ENCODE measurements around the gene TNFAIP8L3.
A peak's percentile ranks its signal among the peaks of the same experiment; 100 is the strongest.
"Not testable (repeated sequence)": the region's sequence is repeated elsewhere in the genome, so short reads cannot be mapped to it uniquely, and the experiment has no call there.

TNFAIP8L3 gene

DNA sequence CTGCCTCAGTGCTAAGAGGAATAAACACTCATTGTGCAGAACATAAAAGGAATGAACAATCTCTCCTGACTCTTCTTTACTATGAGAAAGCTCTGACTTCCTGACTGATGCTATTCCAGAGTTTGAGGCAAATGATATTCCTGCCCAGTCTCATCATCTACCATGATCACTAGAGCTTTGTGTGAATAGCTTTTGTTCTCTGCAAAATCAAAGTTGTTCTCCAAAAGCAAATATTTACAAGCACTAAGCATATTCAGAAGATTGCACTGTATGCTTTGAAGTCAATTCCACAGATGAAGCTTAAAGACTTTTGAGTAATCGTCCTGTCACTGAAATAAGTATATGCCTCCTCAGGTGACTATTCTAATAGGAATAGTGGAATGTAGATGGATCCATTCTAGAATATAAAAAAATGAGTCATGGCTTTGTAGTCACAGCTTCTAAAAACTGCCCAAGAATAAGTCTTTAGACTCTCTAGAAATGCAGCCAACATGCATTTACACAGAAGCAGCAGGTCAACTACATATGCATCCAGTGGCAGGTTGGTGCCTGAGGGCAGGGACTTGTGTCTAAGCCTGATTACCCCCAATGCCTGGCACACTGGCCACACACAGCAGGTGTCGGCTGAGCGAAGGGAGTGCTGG lies 34.6 kb downstream of the TNFAIP8L3 start:
- DNase-seq (ENCODE audit: low read depth) = no peak

DNA sequence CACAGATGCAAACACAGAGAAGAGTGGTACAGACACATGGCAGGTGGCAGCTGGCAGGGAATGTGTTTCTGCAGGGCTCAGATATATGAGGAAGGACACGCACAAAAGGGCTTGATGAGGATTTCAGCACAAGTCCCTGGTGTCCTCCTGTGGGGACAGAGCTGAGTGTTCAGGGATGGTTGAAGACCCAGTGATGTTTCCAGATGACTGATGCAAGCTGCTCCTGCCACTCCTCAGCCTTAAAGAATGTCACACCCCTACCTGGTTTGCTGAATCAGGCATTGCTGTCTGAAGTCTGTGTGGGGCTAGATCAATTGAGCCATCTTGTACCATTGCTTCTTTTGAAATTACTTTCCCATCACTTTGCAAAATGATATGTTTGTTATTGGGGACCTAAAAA lies 40.2 kb downstream of the TNFAIP8L3 start:
- no peak for DNase-seq (ENCODE audit: low read depth)

DNA sequence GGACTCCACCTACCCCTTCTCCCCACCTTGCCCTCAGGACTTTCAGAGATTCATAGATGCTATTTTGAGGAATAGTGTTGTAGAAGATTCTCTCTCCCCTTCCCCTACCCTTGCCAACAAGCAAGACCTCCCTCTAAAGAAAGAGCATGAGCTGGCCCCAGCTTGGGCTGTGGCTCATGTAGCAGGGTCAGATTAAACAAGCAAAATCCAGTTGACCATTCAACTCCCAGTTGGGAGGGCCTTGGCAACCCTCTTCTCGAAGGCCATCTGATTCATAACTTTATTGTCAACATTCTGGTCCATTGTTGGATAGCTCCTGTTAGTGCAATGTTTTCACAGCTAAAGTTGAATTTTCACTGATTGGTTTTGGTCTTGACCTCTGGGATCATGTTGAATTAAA lies 41.1 kb downstream of the TNFAIP8L3 start:
- no peak for DNase-seq (ENCODE audit: low read depth)

DNA sequence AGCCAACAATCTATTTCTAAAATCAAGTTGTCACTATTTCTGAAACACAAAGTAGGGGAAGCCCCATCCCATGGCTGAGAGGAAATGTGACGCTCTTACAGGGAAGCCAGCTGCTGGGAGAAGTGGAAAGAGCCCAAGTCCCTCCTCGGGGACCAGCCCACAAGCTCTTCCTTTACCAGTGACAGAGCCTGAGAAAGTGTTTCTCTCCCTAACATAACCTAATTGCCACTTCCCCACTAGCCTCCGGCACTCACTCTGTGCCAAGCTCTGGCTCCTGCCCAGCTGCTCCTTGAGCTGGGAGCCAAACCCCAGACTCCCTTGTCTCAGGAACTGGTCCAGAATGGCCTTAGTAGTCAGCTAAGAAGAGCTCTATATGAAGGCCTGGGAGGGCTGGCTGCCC lies 42.9 kb downstream of the TNFAIP8L3 start:
- peak; percentile 75 for DNase-seq (ENCODE audit: low read depth)

DNA sequence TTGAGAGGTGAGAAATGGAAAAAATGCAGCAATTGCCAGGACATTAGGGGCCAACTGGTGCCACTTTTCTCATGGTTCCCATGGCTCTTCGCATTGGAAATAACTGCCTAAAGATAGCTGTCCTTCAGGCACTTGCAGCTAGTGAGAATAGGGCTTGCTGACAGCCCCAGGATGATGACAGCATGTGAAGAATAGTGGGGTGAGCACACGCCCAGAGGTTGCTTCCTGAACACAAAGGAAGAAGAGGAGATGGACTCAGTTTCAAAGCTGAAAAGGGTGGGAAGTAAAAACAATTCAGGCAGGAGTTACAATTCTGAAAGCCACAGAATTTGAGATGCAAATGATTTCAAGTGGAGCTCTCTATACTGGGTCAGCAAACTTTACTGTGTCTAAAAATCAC lies 45.6 kb downstream of the TNFAIP8L3 start:
- DNase-seq (ENCODE audit: low read depth) = no peak

DNA sequence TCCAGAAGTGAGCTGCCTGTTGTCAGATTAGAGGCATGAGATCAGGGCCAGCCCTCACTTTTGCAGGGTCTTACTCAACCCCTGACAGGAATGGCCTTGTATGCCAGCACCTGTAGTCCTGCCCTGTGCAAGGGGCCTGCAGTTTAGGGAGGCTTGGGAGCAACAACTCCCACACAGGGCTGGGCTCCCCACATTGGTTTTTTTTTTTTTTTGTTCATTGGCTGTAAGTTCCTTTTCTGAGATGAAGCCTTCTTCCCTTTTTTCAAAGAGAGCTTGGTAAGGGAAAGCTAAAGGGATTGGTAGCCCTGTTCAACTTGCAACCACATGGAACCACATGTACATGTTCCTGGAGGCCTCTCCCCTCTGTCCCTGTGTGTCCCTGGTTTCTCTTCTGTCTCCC lies 46.4 kb downstream of the TNFAIP8L3 start:
- no peak for DNase-seq (ENCODE audit: low read depth)

DNA sequence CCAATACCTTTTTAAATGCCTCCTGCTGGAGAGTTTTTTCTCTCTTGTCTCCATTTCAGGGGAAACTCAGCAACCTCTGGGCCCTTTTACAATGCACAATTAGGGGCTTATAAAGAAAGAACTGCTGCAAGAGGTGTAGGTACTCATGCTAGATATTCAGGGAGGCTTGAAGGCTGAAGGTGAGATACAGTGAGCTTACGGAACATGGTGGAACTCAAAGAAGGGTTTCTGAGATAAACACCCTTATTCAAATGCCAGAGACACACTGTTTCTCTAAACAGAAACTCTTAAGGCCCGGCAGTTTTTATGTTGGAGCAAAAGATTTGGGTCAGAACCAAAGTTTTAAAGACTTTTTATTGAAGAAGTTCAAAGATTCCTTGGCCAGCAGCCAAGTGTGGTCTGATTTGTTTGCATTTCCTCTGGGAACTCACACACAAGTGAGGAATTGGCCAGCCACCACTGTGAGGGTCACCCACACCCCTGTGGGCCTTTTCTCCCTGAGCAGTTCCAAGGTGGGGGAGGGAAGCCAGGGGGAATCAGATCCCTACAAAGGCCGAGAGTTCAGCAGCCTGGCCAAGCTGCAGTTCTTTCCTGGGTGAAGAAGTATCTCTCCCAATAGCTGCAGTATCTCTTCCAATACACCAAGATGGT lies 47.8 kb downstream of the TNFAIP8L3 start:
- peak; percentile 7 for DNase-seq (ENCODE audit: low read depth)

DNA sequence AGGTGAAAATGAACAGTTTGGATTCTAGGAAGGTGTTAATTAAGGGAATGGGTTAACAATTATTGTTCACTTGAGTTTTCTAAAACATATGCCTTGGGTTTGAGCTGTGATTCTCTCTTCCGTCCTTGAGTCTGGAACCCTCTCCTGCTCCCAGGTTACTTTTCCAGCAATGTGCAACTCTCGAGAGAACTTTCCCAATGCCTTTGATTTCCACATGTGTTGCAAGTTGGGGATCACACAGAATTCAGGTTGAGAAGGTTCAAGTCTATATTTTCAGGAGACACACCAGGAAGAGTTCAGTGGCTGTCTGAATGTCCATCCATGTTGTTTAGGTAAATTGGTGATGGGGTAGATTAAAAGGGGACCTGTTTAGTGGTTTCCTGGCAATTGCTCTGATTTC lies 48.7 kb downstream of the TNFAIP8L3 start:
- DNase-seq (ENCODE audit: low read depth) = no peak

DNA sequence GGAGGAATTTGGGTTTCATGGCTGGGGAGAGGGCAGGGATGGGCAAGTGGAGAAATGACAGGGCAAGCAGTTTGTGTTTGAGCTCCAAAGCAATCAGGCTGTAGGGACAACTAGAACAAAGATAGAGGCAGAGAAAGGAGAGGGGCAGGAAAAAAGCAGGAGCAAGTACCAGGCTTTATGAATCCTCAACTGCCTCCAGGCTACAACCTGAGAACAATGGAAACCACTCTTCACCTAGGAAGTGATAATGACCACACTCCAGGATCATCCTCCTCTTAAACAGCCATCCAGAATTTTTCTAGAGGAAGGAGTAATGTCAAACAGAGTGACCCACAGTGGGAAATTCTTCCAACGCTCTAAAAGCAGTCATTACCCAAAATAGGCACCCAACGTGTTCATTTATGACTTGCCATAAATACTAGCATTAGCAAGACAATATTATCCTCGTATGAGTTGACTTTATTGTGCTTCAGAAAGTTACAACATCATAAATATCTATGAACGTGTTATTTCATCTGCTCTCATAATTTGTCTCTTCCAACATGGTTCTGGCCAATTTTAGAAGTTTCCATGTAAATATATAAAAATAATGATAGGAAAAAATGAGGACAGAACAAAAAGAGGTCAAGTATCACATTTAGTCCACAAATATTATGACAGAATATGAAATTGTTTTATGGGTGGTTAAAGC lies 50.5 kb downstream of the TNFAIP8L3 start:
- no peak for DNase-seq (ENCODE audit: low read depth)

DNA sequence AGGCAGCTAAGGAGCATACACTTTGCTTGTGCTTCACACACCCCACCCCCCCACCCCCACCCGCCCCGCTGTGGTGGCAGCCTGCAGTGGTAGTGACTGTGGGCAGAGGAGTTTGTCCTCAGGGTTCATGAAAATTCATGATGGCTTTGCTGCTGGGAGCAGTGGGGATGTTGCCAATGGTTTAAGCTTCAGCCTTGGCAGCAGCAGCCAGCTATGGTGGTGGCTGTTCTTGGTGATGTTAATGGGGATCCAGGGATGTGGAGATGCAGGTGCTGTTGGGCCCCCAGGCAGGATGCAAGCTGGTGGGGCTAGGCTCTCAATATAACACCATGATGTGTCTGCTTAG lies 55.8 kb downstream of the TNFAIP8L3 start:
- no peak for DNase-seq (ENCODE audit: low read depth)

DNA sequence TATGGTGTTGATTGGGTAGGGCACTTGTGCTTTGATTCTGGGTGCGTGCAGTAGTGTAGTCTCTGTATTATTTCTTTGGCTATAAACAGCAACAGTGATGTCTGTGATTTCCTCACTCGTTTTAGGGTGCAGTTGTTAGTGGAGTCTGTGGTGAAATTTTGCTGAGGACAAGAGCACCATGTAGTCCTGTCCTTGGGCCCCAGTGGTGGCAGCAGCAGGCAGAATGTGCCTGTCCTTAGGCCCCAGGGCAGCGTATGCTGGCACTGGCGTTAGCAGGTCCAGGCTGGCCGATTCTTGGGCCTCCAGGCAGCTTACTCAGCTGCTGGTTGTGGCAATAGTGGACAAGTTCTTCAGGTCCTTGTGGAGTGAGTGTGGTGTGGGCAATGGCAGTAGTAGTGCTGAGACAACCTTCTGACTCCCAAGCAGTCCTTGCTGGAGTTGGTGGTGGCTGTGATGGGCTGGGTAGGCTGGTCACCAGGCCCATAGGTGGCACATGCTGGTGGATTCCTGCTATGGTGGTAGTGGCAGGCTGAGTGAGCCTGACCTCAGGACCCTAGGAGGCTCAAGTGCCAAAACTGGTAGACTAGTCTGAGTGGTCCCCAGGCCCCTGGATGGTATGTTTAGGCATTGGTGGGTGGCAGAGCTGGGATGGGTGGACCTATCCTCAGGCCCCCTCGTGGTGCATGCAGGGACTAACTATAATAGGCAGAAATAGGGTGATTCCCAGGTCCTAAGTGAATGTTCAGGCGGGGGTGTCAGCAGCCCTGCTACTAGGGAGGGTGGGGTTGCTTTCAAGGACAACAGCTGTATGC lies 56.3 kb downstream of the TNFAIP8L3 start:
- no peak for DNase-seq (ENCODE audit: low read depth)

DNA sequence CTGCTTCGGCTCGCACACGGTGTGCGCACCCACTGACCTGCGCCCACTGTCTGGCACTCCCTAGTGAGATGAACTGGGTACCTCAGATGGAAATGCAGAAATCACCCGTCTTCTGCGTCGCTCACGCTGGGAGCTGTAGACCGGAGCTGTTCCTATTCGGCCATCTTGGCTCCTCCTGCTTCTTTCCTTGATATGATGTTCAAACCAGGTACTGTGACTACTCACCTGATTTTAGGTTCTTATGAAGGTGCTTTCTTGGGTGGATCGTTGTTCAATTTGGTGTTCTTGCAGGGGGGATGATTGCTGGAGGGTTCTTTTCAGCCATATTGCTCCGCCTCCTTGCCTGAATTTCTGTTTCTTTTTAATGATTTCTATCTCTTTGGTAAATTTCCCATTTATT lies 57.2 kb downstream of the TNFAIP8L3 start:
- not testable (repeated sequence) for DNase-seq (ENCODE audit: low read depth)

DNA sequence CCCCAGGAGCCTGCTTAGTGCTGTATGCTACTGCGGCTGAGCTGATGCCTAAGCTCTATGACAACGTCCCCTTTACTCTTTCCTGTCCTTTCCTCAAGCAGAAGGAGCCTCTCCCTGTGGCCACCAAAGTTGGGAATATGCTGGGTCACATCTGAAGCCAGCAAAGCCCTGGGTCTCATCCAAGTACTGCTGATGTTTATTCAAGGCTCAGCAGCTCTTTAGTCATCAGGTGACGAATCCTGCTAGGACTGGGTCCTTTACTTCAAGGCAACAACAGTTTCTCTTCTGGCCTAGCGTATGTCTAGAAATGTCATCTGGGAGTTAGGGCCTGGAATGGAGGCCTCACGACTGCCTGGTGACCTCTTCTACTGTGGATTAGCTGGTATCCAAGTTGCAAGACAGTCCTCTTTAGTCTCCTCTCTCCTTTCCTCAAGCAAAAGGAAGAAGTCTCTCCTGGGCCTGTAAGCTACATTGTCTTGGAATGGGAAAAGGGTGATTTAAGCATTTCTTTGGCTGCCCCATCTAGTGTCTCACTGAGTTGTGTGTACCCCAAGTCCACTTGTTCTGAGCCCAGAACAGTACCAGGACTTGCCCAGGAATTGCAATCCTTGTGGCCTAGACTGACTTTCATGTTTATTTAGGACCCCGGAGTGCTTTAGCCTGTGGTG lies 63.9 kb downstream of the TNFAIP8L3 start:
- DNase-seq (ENCODE audit: low read depth) = peak; percentile 72

DNA sequence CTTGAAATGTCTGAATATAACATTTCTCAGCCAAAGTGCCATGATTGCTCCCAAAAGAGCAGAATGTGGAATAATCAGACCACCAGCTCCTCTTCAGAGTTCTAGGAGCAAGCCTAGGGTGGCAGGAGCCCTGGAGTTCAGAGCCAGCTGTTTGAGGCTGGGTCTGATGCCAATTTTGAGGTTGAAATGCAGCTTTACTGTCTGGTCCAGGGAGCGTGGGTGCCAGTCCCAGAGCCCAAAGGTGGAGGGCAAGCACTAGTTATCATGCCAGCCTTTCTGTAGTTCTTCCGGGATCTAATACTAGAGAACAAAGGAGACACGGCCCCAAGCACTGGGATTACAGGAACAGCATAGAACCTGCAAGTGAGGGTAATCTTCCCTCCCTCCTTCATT lies 69.3 kb downstream of the TNFAIP8L3 start:
- no peak for DNase-seq (ENCODE audit: low read depth)

DNA sequence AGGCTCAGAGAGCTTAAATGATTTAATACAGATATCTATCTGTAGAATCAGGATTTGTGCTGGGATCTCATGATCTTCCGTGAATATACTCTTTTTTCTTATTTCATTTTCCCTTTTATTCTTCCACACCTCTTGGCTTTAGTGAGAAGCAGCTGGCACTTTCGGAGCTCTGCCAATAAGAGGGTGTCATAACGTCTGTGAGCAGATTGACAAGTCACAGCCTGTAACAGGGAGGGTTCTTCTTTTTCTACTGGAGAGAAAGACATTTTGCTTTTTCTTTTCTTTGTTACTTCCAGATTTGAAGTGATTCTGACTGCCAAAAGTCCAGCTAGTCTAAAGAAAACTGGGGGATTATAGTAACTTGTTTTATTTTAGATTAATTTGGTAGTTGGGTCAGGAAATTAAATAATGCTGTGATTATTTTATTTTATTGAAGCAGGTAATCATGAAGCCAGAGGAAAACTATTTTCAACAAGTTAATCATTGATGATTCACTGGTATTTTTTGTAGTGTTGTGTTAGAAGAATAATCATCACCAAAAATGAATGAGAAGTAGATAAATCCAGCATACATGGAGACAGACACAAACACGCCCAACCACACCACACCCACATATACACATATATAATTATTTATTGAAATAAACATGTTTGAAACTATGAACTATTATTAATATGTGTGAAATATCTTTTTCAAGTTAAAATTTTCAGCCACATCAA lies 69.8 kb downstream of the TNFAIP8L3 start:
- DNase-seq (ENCODE audit: low read depth) = peak; percentile 25

DNA sequence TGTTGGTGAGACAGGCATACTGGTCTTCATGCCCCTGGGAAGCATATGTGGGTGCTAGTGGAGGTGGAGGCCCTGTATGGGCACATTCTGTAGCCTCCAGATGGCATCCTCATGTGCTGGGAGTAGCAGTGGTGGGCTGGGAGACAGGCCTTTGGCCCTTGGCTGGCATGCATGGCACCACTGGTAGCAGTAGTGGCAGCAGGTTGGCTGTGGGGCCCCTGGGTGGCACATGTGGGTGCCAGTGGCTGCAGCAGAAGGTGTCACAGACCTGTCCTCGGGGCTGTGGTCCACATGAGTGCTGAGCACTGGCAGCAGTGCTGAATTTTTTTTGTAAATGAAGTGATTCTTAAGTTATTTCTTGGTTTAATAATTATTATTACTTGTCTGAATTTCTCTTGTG lies 71.2 kb downstream of the TNFAIP8L3 start:
- DNase-seq (ENCODE audit: low read depth) = no peak

DNA sequence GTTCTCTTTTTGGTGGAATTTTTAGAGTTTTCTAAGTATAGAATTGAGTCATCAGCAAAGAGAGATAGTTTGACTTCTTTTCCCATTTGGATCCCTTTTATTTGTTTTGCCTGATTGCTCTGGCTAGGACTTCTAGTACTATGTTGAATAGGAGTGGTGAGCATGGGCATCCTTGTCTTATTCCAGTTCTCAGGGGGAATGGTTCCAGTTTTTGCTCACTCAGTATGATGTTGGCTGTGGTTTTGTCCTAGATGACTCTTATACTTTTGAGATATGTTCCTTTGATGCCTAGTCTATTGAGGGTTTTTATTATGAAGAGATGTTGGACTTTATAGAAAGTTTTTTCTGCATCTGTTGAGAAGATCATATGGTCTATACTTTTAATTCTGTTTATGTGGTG lies 72.5 kb downstream of the TNFAIP8L3 start:
- no peak for DNase-seq (ENCODE audit: low read depth)

DNA sequence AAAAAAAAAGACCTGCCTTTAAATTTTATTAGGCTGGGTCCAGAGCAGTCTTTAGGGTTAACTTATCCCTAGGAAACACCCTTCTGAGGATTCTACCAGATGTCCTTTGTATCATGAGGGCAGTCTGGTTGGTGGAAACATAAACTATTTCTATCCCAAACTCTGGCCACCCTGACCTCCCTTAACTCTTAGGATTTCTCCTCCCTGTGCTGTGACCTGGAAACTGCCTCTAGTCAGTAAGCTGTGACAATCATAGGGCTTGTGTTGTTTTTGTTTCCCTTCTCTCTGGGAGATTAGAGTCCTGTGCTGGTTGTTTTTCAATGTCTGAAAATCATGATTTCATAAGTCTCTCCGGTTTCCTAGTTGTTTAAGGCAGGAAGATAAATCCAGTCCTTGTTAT lies 78.1 kb downstream of the TNFAIP8L3 start:
- DNase-seq (ENCODE audit: low read depth) = no peak

DNA sequence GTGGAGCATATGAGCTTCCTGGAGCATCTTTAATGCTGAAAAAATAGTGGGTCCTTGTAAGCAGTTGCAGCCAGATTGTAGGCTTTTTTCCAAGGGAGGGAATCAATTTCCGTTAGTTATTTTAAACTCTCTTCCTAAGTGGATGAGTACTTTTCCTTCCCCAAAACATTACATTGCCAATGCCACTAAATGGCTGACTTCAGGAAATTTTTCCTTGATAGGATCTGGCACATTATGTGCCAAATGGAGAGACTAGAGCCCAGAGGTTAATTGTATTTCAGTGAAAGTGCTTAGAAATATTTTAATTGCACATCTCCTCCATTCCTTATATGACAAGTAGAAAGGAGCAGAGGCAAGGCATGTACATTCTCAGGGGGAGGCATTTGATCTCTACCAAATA lies 83.5 kb downstream of the TNFAIP8L3 start:
- DNase-seq (ENCODE audit: low read depth) = no peak

DNA sequence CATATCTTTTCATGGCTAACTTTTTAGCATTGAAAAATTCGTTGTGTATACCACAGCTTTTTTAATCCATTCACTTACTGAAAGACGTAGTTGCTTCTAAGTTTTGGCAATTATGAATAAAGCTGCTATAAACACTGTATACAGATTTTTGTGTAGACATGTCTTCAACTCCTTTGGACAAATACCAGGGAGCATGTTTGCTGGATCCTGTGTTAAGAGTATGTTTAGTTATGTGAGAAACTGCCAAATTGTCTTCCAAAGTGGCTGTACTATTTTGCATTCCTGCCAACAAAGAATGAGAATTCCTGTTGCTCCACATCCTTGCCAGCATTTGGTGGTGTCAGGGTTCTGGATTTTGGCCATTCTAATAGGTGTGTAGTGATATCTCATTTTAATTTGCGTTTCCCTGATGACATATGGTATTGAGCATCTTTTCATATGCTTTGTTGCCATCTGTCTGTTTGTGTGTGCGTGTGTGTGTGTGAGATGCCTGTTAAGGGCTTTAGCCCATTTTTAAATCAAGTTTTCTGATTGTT lies 87.5 kb downstream of the TNFAIP8L3 start:
- DNase-seq (ENCODE audit: low read depth) = no peak

Data from fibroblast of gingiva (primary cell).